Activated T-helper 1 cell treated with anti-CD3 and anti-CD28 coated beads, Interleukin-2, amount 50 U/mL, for 16 hours (primary cell): ENCODE results near the gene DNAJC8.

Experiments
- DNase-seq, 2 donors: peaks; one replicate each; pipeline ENCODE4 v3.0.0-alpha.2; 2020; ENCODE audit warnings: low read depth in 1 of 2, low spot score in 1 of 2

The DNAJC8 gene

DNA sequence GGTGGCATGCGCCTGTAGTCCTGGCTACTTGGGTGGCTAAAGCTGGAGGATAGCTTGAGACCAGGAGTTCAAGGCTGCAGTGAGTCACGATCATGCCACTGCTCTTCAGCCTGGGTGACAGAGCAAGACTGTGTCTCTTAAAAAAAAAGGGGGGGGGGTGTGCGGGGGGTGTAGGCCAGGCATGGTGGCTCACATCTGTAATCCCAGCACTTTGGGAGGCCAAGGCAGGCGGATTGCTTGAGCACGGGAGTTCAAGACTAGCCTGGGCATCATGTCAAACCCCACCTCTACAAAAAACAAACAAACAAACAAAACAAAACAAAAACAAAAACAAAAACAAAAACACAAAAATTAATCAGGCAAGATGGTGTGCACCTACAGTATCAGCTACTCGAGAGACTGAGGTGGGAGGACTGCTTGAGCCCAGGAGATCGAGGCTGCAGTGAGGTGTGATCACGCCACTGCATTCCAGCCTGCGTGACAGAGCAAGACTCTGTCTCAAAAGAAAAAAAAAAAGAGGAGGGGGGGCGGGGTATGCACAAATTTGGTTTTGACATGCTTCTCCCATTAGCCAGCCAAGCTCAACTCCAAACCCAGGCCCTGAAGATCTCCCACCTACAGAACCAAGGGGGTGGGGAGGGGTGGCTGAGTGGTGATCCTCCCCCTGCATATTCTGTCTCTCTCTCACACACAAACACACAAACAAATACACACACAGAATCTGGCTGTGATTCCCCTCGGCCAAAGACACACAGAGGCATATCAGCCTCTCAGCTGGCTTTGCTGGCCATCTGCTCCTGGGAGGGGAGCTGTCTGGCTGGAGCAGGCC is 59.5 kb downstream of the DNAJC8 start:
- no peak for DNase-seq

- DNase-seq = no peak
These were observed 60.1 kb downstream of the DNAJC8 start for GRCh38 chr1:28172713-28173150.

DNA sequence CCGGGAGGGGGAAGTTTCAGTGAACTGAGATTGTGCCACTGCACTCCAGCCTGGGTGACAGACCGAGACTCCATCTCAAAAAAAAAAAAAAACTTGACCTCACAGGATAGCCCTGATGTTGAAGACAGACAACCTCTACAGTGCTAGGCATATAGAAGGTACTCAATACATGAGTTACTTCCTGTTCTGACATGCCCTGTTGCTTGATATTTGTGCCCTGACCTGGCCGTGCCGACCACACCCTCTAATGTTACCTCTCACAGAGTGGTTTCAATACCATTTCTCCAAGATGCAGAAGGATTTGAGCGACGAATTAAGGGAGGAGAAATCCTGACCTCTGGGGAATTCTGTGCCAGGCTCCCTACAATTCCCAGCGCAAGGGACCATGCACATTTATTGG is 61.6 kb downstream of the DNAJC8 start:
- no peak for DNase-seq

GRCh38 chr1:28170001-28170596 is 62.7 kb downstream of the DNAJC8 start:
- DNase-seq = no peak

- DNase-seq = no peak
These were observed 69.2 kb downstream of the DNAJC8 start for GRCh38 chr1:28163496-28164161.

GRCh38 chr1:28162151-28162550 is 70.7 kb downstream of the DNAJC8 start:
- no peak for DNase-seq

- no peak for DNase-seq
These were observed 71.1 kb downstream of the DNAJC8 start for GRCh38 chr1:28161751-28162150.

DNA sequence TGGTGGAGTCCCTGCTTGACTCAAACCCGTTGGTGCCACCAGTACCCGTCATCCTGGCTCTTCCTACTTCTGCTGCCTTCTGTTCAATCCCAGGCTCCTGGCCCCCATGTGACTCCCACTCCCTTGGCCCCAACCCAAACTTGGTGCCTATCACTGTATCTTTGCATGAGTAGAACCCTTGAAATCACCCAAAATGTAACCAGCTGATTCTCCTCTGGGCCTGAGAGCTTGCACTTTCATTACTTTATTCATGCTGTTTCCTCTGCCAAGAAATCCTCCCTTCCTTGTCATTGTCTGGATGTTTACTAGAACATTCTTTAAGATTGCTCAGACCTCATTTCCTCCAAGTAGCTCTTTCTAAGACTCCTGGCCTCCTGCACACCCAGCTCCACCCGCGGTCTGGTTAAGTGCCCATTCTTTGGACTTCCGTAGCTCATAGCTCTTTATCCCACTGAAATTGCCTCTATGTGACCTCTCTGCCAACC is 72.0 kb downstream of the DNAJC8 start:
- no peak for DNase-seq

DNA sequence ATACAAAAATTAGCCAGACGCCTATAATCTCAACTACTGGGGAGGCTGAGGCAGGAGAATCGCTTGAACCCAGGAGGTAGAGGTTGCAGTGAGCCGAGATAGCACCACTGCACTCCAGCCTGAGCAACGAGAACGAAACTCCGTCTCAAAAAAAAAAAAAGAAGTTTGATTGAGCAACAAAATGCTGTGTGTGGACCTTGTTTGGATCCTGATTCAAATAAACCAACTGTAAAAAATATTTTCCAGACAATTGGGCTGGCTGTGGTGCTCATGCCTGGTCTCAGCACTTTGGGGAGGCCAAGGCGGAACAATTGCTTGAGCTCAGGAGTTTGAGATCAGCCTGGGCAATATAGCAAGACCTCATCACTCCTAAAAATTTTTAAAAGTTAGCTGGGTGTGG is 73.1 kb downstream of the DNAJC8 start:
- no peak for DNase-seq

- no peak for DNase-seq
These were observed 73.6 kb downstream of the DNAJC8 start for GRCh38 chr1:28159243-28159642.

DNA sequence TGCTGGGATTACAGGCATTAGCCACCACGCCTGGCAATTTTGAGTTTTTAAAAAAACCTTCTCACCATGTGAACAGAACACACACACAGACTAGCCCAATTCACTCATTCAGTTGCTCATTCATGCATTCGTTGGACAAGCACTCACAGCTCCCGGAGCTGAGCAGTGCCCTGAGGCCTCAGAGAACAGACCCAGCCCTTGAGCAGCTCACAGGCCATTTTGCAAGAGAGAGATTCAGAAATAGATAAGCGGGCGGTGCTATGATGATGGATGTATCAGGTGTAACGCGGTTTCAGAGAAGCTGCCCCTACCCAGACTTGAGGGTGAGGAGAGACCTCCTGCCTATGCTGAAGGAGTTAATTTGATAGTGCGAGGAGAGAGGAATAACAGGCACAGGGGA is 74.9 kb downstream of the DNAJC8 start:
- DNase-seq = no peak

DNA sequence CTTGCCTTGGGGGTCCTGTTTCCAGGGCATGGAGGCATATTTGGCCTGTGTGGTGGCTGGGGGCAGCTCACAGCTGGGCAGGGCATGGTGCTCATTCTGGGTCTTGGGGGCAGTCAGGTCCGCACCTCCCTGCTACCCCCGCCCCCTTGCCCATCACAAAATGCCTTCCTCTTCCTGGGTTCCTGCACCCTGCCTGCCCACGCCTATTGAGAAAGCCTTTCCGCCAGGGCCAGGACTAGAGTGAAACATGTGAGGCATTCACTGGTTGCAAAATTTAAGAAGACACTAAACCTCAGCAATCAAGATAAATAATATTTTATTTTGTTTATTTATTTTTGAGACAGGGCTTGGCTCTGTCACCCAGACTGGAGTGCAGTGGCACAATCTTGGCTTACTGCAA is 76.0 kb downstream of the DNAJC8 start:
- DNase-seq = no peak

DNA sequence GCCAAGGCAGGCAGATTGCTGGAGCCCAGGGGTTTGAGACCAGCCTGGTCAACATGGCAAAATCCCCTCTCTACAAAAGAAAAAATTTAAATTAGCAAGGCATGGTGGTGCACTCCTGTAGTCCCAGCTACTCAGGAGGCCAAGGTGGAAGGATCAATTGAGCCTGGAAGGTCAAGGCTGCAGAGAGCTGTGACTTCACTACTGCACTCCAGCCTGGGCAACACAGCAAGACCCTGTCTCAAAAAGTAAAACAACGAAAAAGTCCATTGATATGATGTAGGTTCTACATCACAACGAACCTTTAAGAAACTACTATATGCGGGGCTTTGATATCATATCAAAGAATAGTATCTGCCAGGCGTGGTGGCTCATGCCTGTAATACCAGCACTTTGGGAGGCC is 77.2 kb downstream of the DNAJC8 start:
- no peak for DNase-seq

DNA sequence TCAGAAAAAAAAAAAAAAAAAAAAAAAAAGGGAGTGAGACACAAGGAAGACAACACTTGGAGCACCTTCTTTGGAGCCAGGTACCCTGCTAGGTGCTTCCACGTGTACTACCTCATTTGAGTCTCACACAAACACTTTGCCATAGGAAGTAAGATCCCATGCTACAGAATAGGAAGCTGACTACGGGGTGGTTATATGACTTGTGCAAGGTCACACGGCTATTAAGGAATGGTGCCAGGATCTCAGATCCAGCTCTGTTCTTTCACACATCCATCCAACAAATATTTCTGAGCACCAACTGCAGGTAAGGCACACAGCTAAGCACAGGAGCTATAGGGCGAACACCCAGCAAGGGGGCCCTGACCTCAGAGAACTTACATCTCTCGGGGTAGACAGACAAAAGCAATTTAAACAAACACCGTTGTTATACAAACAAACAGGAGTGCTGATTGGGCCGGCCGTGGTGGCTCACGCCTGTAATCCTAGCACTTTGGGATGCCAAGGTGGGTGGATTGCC is 78.7 kb downstream of the DNAJC8 start:
- no peak for DNase-seq
